ENCODE measurements around the gene TGFBR3. TPM values are rescaled to one million over a fixed set of nuclear protein-coding genes. Genes with fewer than 3 reads are reported as not detected.

Gene TGFBR3
- total and polyA plus RNA-seq, 2 of the 13 experiments (the other 11 are each of a cell fraction or from before 2014, with no cell fraction given): 76.5 to 195 TPM

DNA sequence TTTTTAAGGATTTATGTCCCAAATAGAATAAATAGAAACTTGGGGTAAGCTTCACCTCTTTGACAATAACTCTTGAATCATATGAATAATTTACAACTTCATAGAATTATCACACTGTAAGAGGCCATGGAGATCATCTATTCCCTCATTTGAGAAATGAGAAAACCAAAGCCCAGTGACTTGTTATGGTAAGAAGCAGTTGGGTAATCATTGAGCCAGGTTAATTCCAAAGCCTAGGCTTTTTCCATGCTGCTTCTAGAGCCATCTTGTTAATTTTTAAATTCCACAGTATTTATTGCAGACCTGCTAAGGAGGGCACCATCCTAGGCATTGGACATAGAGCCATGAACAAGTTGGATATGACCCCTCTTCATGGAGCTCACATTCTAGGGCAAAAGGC, 224.8 kb downstream of the TGFBR3 start:
- H3K27me3 ChIP-seq (ENCODE audit: control insufficient read depth in 1 of 2, insufficient read depth in 2 of 2, low read length in 2 of 2): no peaks in the 10 kb centered on the region
- no peaks in the 10 kb centered on the region for H3K4me1 ChIP-seq (ENCODE audit: insufficient read depth, low read length)
- intact Hi-C loops (cut with micrococcal nuclease; ENCODE audit: unreplicated experiment): no loop called here
- H3K4me3 ChIP-seq (replicated peaks in 1 of 3; ENCODE audit: insufficient read depth in 1 of 3, low read depth in 2 of 3, low read length in 3 of 3): no peak overlapping the region
- CTCF ChIA-PET (ENCODE audit: low intra/inter-chr PET ratio, low total read pairs): no interaction called here
- TF ChIP-seq SCMH1 (CRISPR knock-in tag; IDR thresholded peaks at IDR 0.05; ENCODE audit: borderline replicate concordance): no peak
- no peaks in the 10 kb centered on the region for H4K20me1 ChIP-seq (ENCODE audit: insufficient read depth, low read length)
- in situ Hi-C loops (cut with HindIII; ENCODE audit: extremely low pct_ligation_motif_present, low pct_unique_long_range_greater_than_20kb): no loop called here
- no peaks in the 10 kb centered on the region for H3K36me3 ChIP-seq (replicated peaks in 1 of 2; ENCODE audit: control insufficient read depth in 1 of 2, insufficient read depth in 2 of 2, low read length in 2 of 2)
- H3K27ac ChIP-seq (ENCODE audit: extremely low read length, insufficient read depth, low read length): no peak overlapping the region
- no peaks in the 10 kb centered on the region for H3K79me2 ChIP-seq (ENCODE audit: insufficient read depth, low read length)
- H3K4me2 ChIP-seq (ENCODE audit: low read depth, low read length): no peak overlapping the region
- H2AFZ ChIP-seq (ENCODE audit: low read length): no peak overlapping the region
- DNase-seq (ENCODE audit: low spot score) (no peak), FAIRE-seq (no peak), ATAC-seq (no peak)
- no peaks in the 10 kb centered on the region for H3K9me3 ChIP-seq (ENCODE audit: low read length)
- POLR2A ChIA-PET: no interaction called here
- no peak overlapping the region for H3K9ac ChIP-seq (ENCODE audit: insufficient read depth, low read depth, low read length)
- no TSS peak for BruUV-seq (replicated peaks)

DNA sequence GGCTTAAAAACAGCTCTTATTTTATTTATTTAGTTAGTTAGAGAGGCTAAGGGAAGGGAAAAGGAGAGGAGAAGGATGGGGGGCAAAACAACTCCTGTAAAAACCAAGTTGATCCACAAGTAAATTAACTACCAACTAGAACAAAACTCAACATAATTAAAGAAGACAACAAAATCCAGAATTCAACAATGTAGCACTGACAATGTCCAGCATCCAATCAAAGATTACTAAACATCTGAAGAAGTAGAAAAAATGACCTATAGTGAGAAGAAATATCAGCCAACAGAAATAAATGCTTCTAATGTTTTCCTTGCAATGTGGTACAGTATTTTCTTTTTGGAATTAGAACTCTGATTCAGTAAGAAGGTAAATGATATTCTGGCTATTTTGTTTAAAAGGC, 225.2 kb downstream of the TGFBR3 start:
- Histone ChIP-seq H3K4me2 (ENCODE audit: low read depth, low read length) (no peak overlapping the region), H3K4me1 (ENCODE audit: insufficient read depth, low read length) (no peaks in the 10 kb centered on the region), H2AFZ (ENCODE audit: low read length) (no peak overlapping the region), H3K4me3 (replicated peaks in 1 of 3; ENCODE audit: insufficient read depth in 1 of 3, low read depth in 2 of 3, low read length in 3 of 3) (no peak overlapping the region), H4K20me1 (ENCODE audit: insufficient read depth, low read length) (no peaks in the 10 kb centered on the region), H3K27me3 (ENCODE audit: control insufficient read depth in 1 of 2, insufficient read depth in 2 of 2, low read length in 2 of 2) (no peaks in the 10 kb centered on the region), H3K36me3 (replicated peaks in 1 of 2; ENCODE audit: control insufficient read depth in 1 of 2, insufficient read depth in 2 of 2, low read length in 2 of 2) (no peaks in the 10 kb centered on the region), H3K27ac (ENCODE audit: extremely low read length, insufficient read depth, low read length) (no peak overlapping the region), H3K9ac (ENCODE audit: insufficient read depth, low read depth, low read length) (no peak overlapping the region), H3K79me2 (ENCODE audit: insufficient read depth, low read length) (no peaks in the 10 kb centered on the region), H3K9me3 (ENCODE audit: low read length) (no peaks in the 10 kb centered on the region)
- intact Hi-C loops (cut with micrococcal nuclease; ENCODE audit: unreplicated experiment) (no loop called here), in situ Hi-C loops (cut with HindIII; ENCODE audit: extremely low pct_ligation_motif_present, low pct_unique_long_range_greater_than_20kb) (no loop called here)
- DNase-seq (ENCODE audit: low spot score): no peak
- no TSS peak for BruUV-seq (replicated peaks)
- POLR2A ChIA-PET: no interaction called here
- CTCF ChIA-PET (ENCODE audit: low intra/inter-chr PET ratio, low total read pairs): no interaction called here
- no peak for FAIRE-seq
- ATAC-seq: no peak
- TF ChIP-seq, protein P1, sequence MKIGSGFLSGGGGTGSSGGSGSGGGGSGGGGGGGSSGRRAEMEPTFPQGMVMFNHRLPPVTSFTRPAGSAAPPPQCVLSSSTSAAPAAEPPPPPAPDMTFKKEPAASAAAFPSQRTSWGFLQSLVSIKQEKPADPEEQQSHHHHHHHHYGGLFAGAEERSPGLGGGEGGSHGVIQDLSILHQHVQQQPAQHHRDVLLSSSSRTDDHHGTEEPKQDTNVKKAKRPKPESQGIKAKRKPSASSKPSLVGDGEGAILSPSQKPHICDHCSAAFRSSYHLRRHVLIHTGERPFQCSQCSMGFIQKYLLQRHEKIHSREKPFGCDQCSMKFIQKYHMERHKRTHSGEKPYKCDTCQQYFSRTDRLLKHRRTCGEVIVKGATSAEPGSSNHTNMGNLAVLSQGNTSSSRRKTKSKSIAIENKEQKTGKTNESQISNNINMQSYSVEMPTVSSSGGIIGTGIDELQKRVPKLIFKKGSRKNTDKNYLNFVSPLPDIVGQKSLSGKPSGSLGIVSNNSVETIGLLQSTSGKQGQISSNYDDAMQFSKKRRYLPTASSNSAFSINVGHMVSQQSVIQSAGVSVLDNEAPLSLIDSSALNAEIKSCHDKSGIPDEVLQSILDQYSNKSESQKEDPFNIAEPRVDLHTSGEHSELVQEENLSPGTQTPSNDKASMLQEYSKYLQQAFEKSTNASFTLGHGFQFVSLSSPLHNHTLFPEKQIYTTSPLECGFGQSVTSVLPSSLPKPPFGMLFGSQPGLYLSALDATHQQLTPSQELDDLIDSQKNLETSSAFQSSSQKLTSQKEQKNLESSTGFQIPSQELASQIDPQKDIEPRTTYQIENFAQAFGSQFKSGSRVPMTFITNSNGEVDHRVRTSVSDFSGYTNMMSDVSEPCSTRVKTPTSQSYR (CRISPR knock-in tag; IDR thresholded peaks at IDR 0.05; ENCODE audit: borderline replicate concordance): no peak
- TF ChIP-seq ZNF121 (CRISPR knock-in tag; IDR thresholded peaks at IDR 0.05): no peak
- TF ChIP-seq, protein P2, sequence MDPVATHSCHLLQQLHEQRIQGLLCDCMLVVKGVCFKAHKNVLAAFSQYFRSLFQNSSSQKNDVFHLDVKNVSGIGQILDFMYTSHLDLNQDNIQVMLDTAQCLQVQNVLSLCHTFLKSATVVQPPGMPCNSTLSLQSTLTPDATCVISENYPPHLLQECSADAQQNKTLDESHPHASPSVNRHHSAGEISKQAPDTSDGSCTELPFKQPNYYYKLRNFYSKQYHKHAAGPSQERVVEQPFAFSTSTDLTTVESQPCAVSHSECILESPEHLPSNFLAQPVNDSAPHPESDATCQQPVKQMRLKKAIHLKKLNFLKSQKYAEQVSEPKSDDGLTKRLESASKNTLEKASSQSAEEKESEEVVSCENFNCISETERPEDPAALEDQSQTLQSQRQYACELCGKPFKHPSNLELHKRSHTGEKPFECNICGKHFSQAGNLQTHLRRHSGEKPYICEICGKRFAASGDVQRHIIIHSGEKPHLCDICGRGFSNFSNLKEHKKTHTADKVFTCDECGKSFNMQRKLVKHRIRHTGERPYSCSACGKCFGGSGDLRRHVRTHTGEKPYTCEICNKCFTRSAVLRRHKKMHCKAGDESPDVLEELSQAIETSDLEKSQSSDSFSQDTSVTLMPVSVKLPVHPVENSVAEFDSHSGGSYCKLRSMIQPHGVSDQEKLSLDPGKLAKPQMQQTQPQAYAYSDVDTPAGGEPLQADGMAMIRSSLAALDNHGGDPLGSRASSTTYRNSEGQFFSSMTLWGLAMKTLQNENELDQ (CRISPR knock-in tag; IDR thresholded peaks at IDR 0.05; ENCODE audit: borderline replicate concordance): no peak
- no peak for TF ChIP-seq ZEB1 (IDR thresholded peaks at IDR 0.05; ENCODE audit: insufficient replicate concordance, low read depth)
- TF ChIP-seq MIER3 (CRISPR knock-in tag; IDR thresholded peaks at IDR 0.05; ENCODE audit: borderline replicate concordance): no peak
- no peak for TF ChIP-seq SNRNP70 (IDR thresholded peaks at IDR 0.05; ENCODE audit: low read depth, low read length)
- TF ChIP-seq, protein P3, sequence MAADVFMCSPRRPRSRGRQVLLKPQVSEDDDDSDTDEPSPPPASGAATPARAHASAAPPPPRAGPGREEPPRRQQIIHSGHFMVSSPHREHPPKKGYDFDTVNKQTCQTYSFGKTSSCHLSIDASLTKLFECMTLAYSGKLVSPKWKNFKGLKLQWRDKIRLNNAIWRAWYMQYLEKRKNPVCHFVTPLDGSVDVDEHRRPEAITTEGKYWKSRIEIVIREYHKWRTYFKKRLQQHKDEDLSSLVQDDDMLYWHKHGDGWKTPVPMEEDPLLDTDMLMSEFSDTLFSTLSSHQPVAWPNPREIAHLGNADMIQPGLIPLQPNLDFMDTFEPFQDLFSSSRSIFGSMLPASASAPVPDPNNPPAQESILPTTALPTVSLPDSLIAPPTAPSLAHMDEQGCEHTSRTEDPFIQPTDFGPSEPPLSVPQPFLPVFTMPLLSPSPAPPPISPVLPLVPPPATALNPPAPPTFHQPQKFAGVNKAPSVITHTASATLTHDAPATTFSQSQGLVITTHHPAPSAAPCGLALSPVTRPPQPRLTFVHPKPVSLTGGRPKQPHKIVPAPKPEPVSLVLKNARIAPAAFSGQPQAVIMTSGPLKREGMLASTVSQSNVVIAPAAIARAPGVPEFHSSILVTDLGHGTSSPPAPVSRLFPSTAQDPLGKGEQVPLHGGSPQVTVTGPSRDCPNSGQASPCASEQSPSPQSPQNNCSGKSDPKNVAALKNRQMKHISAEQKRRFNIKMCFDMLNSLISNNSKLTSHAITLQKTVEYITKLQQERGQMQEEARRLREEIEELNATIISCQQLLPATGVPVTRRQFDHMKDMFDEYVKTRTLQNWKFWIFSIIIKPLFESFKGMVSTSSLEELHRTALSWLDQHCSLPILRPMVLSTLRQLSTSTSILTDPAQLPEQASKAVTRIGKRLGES (CRISPR knock-in tag; IDR thresholded peaks at IDR 0.05; ENCODE audit: borderline replicate concordance): no peak
